ENCODE measurements around the gene HIP1.

Gene HIP1

GRCh38 chr7:75485355-75485978, 253.3 kb downstream of the HIP1 start:
- DNase-seq, result peak; percentile 27

Data from activated CD4-positive, alpha-beta T cell treated with anti-CD3 and anti-CD28 coated beads, Interleukin-10, Interleukin-2, amounts not matched to agents 100 ng/mL and 50 ng/mL, durations not matched to agents 16 hours and 8 hours (primary cell).